ENCODE measurements around the gene PAEP.

Gene PAEP

GRCh38 chr9:135615666-135616618 is 54.4 kb downstream of the PAEP start:
- TF ChIP-seq CTCF (IDR thresholded peaks at IDR 0.05; ENCODE audit: insufficient read depth, missing control alignments) = no peak
- FAIRE-seq (no peak), DNase-seq (ENCODE audit: insufficient read length, low spot score) (no peak)
